Measurements from ENCODE around the gene OVOL3. TPM values are rescaled to one million over a fixed set of nuclear protein-coding genes. Genes with fewer than 3 reads are reported as not detected.

The OVOL3 gene
- total RNA-seq, 3 donors from 2014 or later, result not detected

- no peaks in the 10 kb centered on the region for H3K27me3 ChIP-seq
- no peaks in the 10 kb centered on the region for H3K36me3 ChIP-seq
- peak overlapping the region; percentile 72 to 89 (median 77) for H3K4me3 ChIP-seq
- H3K9me3 ChIP-seq, result no peaks in the 10 kb centered on the region
- H3K4me1 ChIP-seq, result peaks cover 0 to 7% of the 10 kb centered on the region in 2 donors
- intact Hi-C loops (cut with DNase I; ENCODE audit: low total_unique reads), result no loop called here
- DNase-seq (ENCODE audit: low spot score in 2 of 2), result peak in 1 of 2 donors; percentile 25
- H3K27ac ChIP-seq, result peak overlapping the region; percentile 92 to 97
- TF ChIP-seq POLR2AphosphoS5 (IDR thresholded peaks at IDR 0.05) (no peak), CTCF (IDR thresholded peaks at IDR 0.05) (peak in 1 of 3 donors; percentile 18)
Observed at GRCh38 chr19:36113894-36114720, 3.2 kb downstream of the OVOL3 start.

GRCh38 chr19:36114721-36115452 is 3.9 kb downstream of the OVOL3 start, which contains the start of gene POLR2I:
Gene POLR2I (minus strand): TSS chr19:36114875. CDS start chr19:36114856, 19 bp downstream.
- Histone ChIP-seq H3K27ac (peak within 1 kb of the TSS; percentile 92 to 97), H3K9me3 (no peaks in the 10 kb centered on the region), H3K27me3 (no peaks in the 10 kb centered on the region), H3K36me3 (no peaks in the 10 kb centered on the region), H3K4me1 (peaks cover 0 to 7% of the 10 kb centered on the region in 2 donors), H3K4me3 (peak within 1 kb of the TSS; percentile 72 to 89 (median 77))
- DNase-seq (ENCODE audit: low spot score in 2 of 2), result peak; percentile 99 to 100
- intact Hi-C loops (cut with DNase I; ENCODE audit: low total_unique reads), result no loop called here
- TF ChIP-seq CTCF (IDR thresholded peaks at IDR 0.05), result peak in 1 of 3 donors; percentile 13
- TF ChIP-seq POLR2A (IDR thresholded peaks at IDR 0.05), result peak; percentile 70
- TF ChIP-seq POLR2AphosphoS5 (IDR thresholded peaks at IDR 0.05), result peak; percentile 84 to 95 (median 91)

DNA sequence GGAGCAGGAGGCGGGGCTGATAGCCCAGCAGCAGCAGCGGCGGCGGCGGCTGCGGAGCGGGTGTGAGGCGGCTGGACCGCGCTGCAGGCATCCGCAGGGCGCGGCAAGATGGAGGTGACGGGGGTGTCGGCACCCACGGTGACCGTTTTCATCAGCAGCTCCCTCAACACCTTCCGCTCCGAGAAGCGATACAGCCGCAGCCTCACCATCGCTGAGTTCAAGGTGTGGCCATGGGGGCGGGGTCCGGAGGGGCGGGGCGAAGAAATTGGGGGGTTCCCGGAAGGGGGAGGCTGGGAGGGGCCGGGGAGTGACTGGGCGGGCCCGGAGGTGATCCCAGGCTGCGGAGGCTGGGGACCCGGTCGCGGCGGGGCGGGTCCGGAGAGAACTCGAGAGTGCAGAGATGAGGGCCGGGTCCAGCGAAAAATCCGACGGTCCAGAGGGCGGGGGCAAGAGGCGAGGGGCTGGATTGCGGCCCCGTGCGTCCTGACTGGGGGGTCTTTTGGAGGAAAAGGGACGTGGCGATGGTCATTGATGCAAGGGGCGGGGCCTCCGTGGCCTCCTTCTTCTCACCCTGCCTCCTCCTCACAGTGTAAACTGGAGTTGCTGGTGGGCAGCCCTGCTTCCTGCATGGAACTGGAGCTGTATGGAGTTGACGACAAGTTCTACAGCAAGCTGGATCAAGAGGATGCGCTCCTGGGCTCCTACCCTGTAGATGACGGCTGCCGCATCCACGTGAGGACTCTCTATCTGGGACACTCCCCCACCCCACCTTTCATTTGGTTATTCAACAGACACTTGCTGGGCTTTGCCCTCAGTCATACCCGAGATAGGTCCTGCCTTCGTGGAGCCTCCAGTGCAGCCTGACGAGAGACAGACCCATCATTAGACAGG is 4.8 kb downstream of the OVOL3 start, which contains the start of gene TBCB:
Gene TBCB (plus strand): TSS at position 16 of the 891 bp plus-strand sequence. CDS start 93 bp downstream, at position 109.
- H3K27me3 ChIP-seq, result no peaks in the 10 kb centered on the region
- intact Hi-C loops (cut with DNase I; ENCODE audit: low total_unique reads), result no loop called here
- H3K4me1 ChIP-seq, result peaks cover 0 to 7% of the 10 kb centered on the region in 2 donors
- H3K4me3 ChIP-seq, result peak within 1 kb of the TSS; percentile 72 to 89 (median 77)
- DNase-seq (ENCODE audit: low spot score in 2 of 2), result peak in 1 of 2 donors; percentile 81
- TF ChIP-seq POLR2A (IDR thresholded peaks at IDR 0.05), result no peak
- no peak for TF ChIP-seq CTCF (IDR thresholded peaks at IDR 0.05)
- TF ChIP-seq POLR2AphosphoS5 (IDR thresholded peaks at IDR 0.05), result peak; percentile 6 to 64 (median 47)
- no peaks in the 10 kb centered on the region for H3K36me3 ChIP-seq
- H3K27ac ChIP-seq, result peak within 1 kb of the TSS; percentile 92 to 97
- H3K9me3 ChIP-seq, result no peaks in the 10 kb centered on the region

- peak overlapping the region; percentile 72 to 89 (median 77) for H3K4me3 ChIP-seq
- peaks cover 0 to 7% of the 10 kb centered on the region in 2 donors for H3K4me1 ChIP-seq
- no peak for DNase-seq (ENCODE audit: low spot score in 2 of 2)
- peak overlapping the region; percentile 92 to 97 for H3K27ac ChIP-seq
- no peaks in the 10 kb centered on the region for H3K27me3 ChIP-seq
- no peak for TF ChIP-seq CTCF (IDR thresholded peaks at IDR 0.05)
- TF ChIP-seq POLR2AphosphoS5 (IDR thresholded peaks at IDR 0.05), result no peak
- TF ChIP-seq POLR2A (IDR thresholded peaks at IDR 0.05), result no peak
- H3K9me3 ChIP-seq, result no peaks in the 10 kb centered on the region
- no peaks in the 10 kb centered on the region for H3K36me3 ChIP-seq
- intact Hi-C loops (cut with DNase I; ENCODE audit: low total_unique reads), result no loop called here
Observed at GRCh38 chr19:36116344-36116637, 5.3 kb downstream of the OVOL3 start.

Data from breast epithelium (tissue), 4 donors.